Measurements from ENCODE around the gene MTHFSD. TPM values are rescaled to one million over a fixed set of nuclear protein-coding genes. Genes with fewer than 3 reads are reported as not detected.

The MTHFSD gene
- total RNA-seq, 1 experiment from 2014 or later, result 4.7 TPM

DNA sequence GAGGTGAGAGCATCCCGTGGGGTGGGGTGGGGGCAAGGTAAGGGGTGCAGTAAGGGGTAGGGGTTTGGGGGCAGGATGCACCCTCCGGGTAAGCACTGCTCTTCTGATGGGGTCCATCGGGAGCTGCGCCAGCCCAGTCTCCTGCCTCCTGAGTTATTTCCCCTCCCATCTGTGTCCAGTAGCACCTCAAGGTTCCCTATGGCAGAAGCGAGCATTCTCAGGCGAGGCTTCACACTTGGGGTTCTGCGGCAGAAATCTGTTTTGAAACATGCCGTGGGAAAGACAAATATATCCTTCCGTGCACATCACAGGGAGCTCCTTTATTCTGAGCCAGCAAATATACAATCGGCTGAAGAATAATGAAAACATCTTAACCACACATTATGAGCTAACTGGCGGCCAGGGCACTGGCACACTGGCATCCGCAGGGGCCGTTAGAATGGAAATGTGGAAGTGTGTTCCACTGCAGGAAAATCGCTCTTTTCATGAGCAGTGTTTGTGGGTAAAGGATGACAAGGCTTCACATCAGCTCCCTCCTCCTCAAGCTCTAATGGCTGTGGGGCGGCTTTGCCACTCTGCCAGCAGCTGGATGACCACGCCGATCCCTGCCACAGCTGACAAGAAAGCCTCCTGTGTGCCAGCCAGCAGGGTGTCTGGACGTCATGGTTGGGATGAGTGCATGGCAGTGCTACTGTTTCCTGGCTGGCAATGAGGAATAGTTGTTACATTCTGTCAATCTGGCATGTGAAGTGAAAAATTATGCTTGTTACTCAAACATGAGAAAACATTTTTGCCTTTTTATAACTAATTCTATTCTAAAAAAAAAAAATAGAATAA is 20.0 kb downstream of the MTHFSD start:
- Histone ChIP-seq H2BK120ac (ENCODE audit: low read depth, low read length, poor library complexity, severe bottlenecking) (no peak overlapping the region), H3K9ac (ENCODE audit: extremely low read depth, insufficient read length, low read length) (no peak overlapping the region), H3K4me2 (ENCODE audit: insufficient read depth, insufficient read length, low read length) (no peak overlapping the region), H3K4ac (ENCODE audit: low read depth, low read length) (no peak overlapping the region), H3K27me3 (ENCODE audit: insufficient read depth, low read length) (no peaks in the 10 kb centered on the region), H3K79me1 (ENCODE audit: insufficient read depth, low read depth, low read length, poor library complexity, severe bottlenecking) (no peaks in the 10 kb centered on the region), H3K27ac (ENCODE audit: insufficient read length, low read depth, low read length) (no peak overlapping the region), H3K18ac (ENCODE audit: insufficient read length, low read depth, low read length) (no peak overlapping the region), H3T11ph (ENCODE audit: low read length) (no peak overlapping the region), H2AK5ac (ENCODE audit: insufficient read length, low read length) (no peak overlapping the region), H4K20me1 (ENCODE audit: control insufficient read depth, insufficient read depth, insufficient read length) (no peaks in the 10 kb centered on the region), H4K5ac (ENCODE audit: insufficient read length, low read depth, low read length) (no peak overlapping the region), H3K9me3 (ENCODE audit: control insufficient read depth, low read depth, low read length) (no peaks in the 10 kb centered on the region), H3K79me2 (ENCODE audit: insufficient read depth, low read length) (no peaks in the 10 kb centered on the region), H2BK15ac (ENCODE audit: low read depth, low read length) (no peak overlapping the region), H3K23ac (ENCODE audit: insufficient read length, low read depth, low read length) (no peak overlapping the region), H4K91ac (ENCODE audit: insufficient read length, low read depth, low read length) (no peak overlapping the region), H2BK12ac (ENCODE audit: insufficient read length, low read depth, low read length) (no peak overlapping the region), H2BK20ac (ENCODE audit: low read depth, low read length, poor library complexity, severe bottlenecking) (no peak overlapping the region), H3K4me1 (ENCODE audit: insufficient read depth, low read length) (no peaks in the 10 kb centered on the region), H3K14ac (ENCODE audit: insufficient read depth, low read length) (no peak overlapping the region), H2BK5ac (ENCODE audit: insufficient read length, low read length) (no peak overlapping the region), H4K8ac (replicated peaks; ENCODE audit: insufficient read length, low read depth, low read length) (no peak overlapping the region), H2AFZ (ENCODE audit: low read length) (no peak overlapping the region), H3K23me2 (ENCODE audit: insufficient read length, low read depth, low read length, poor library complexity, severe bottlenecking) (no peaks in the 10 kb centered on the region), H3K56ac (ENCODE audit: insufficient read length, low read depth, low read length) (no peak overlapping the region)
- Mint-ChIP-seq H3K27ac (no peak overlapping the region), H3K4me1 (0 out of 4 replicates have a peak, but pooled peaks cover 0 to 3% of the 10 kb centered on the region in 2 experiments), H3K4me3 (no peak overlapping the region), H3K36me3 (ENCODE audit: insufficient read depth in 1 of 3, low read depth in 3 of 3) (no peaks in the 10 kb centered on the region), H3K9me3 (no peaks in the 10 kb centered on the region), H3K27me3 (ENCODE audit: low read depth) (peaks cover 3% of the 10 kb centered on the region; the same call in 1 of the 2 replicates)
- no peak for DNase-seq
- TF ChIP-seq, protein P1, sequence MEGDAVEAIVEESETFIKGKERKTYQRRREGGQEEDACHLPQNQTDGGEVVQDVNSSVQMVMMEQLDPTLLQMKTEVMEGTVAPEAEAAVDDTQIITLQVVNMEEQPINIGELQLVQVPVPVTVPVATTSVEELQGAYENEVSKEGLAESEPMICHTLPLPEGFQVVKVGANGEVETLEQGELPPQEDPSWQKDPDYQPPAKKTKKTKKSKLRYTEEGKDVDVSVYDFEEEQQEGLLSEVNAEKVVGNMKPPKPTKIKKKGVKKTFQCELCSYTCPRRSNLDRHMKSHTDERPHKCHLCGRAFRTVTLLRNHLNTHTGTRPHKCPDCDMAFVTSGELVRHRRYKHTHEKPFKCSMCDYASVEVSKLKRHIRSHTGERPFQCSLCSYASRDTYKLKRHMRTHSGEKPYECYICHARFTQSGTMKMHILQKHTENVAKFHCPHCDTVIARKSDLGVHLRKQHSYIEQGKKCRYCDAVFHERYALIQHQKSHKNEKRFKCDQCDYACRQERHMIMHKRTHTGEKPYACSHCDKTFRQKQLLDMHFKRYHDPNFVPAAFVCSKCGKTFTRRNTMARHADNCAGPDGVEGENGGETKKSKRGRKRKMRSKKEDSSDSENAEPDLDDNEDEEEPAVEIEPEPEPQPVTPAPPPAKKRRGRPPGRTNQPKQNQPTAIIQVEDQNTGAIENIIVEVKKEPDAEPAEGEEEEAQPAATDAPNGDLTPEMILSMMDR (conservative IDR thresholded peaks at IDR 0.05), result no peak
- WGBS (ENCODE audit: extremely low coverage, insufficient read length, low lambda C conversion rate), result no CpG with 5 or more reads among the region's 18 CpGs
